GM19035 (cell line): ENCODE data around the gene ACTL9.
"Not testable (repeated sequence)": the region's sequence is repeated elsewhere in the genome, so short reads cannot be mapped to it uniquely, and the experiment has no call there.

ENCODE experiments used
- ATAC-seq: cut with Tn5 transposase; IDR thresholded peaks from one replicate; pipeline ENCODE4 v1.9.1; 2021; ENCODE audit not compliant: unreplicated experiment

Gene ACTL9, protein sequence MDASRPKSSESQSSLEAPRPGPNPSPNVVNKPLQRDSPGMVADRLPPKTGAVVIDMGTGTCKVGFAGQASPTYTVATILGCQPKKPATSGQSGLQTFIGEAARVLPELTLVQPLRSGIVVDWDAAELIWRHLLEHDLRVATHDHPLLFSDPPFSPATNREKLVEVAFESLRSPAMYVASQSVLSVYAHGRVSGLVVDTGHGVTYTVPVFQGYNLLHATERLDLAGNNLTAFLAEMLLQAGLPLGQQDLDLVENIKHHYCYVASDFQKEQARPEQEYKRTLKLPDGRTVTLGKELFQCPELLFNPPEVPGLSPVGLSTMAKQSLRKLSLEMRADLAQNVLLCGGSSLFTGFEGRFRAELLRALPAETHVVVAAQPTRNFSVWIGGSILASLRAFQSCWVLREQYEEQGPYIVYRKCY

DNA sequence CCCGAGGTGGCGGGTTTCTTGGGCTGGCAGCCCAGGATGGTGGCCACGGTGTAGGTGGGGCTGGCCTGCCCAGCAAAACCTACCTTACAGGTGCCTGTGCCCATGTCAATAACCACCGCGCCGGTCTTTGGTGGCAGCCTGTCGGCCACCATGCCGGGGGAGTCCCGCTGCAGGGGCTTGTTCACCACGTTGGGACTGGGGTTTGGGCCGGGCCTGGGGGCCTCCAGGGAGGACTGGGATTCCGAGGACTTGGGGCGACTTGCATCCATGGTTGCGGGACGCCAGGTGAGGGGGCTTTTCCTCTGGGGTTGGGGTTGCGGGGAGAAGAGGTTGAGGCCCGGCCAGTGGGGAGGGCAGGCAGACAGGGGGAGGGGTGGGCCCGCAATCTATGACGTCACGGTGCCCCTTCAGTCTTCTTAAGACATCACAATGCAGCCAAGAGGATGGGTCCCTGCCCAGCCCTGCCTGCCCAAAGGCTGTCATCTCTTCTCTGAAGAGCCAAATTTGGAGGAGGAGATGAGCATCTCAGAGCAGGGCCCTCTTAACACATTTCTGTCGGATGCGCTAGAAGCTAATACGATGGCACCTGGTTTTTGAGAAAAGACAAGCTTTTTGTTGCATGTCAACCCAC, at the start of gene ACTL9:
ACTL9 (minus strand) TSS at position 363 of the 631 bp plus-strand sequence; CDS start at position 269, 94 bp downstream.
- no peak for ATAC-seq

DNA sequence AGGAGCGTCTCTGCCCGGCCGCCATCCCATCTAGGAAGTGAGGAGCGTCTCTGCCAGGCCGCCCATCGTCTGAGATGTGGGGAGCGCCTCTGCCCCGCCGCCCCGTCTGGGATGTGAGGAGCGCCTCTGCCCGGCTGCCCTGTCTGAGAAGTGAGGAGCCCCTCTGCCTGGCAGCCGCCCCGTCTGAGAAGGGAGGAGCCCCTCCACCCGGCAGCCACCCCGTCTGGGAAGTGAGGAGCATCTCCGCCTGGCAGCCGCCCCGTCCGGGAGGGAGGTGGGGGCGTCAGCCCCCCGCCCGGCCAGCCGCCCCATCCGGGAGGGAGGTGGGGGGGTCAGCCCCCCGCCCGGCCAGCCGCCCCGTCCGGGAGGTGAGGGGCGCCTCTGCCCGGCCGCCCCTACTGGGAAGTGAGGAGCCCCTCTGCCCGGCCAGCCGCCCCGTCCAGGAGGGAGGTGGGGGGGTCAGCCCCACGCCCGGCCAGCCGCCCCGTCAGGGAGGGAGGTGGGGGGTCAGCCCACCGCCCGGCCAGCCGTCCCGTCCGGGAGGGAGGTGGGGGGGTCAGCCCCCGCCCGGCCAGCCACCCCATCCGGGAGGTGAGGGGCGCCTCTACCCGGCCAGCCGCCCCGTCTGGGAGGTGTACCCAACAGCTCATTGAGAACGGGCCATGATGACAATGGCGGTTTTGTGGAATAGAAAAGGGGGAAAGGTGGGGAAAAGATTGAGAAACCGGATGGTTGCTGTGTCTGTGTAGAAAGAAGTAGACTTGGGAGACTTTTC, 40.9 kb upstream of the ACTL9 start:
- ATAC-seq: not testable (repeated sequence)

DNA sequence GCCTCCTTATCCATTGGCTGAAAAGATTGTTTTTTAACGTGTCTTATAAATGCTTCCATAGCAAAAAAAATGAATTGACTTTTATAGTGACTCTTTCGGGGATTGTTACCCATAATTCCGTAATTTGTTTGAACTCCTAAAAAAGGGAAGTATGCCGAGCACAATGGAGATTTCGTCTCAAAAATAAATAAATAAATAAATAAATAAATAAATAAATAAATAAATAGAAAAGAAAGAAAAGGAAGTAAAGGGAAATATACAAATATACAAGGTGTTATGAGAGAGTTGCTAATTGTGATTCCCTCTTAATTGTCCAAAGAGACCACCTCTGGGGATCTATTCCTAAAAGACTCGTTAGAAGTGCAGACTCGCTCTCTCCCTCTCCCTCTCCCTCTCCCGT, 39.8 kb upstream of the ACTL9 start:
- ATAC-seq: no peak

DNA sequence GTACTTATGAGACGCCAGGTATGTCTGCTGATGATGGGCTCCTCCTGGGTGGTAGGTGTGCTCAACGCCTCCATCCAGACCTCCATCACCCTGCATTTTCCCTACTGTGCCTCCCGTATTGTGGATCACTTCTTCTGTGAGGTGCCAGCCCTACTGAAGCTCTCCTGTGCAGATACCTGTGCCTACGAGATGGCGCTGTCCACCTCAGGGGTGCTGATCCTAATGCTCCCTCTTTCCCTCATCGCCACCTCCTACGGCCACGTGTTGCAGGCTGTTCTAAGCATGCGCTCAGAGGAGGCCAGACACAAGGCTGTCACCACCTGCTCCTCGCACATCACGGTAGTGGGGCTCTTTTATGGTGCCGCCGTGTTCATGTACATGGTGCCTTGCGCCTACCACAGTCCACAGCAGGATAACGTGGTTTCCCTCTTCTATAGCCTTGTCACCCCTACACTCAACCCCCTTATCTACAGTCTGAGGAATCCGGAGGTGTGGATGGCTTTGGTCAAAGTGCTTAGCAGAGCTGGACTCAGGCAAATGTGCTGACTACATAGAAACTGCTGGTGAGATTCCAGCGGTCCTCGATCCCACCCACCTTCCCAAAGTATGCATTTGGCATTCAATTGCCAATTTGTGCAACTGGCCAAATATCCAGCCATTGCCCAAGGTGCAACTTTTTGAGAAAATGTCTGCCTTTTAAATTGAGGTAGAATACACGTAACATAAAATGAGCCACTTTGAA, 33.0 kb upstream of the ACTL9 start:
- ATAC-seq: no peak

DNA sequence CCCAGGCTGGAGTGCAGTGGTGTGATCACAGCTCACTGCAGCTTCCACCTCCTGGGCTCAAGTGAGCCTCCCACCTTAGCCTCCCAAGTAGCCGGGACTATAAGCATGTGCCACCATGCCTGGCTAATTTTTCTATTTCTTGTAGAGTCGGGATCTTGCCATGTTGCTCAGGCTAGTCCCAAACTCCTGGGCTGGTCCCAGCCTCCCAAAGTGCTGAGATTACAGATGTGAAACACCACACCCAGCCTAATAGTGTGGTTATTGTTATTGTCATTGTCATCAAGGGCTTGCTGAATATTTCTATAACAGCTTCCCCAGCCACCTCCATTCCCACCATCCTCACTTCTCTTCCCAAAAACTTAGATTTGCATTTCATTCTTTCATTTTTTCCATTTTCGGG, 25.7 kb upstream of the ACTL9 start:
- no peak for ATAC-seq

DNA sequence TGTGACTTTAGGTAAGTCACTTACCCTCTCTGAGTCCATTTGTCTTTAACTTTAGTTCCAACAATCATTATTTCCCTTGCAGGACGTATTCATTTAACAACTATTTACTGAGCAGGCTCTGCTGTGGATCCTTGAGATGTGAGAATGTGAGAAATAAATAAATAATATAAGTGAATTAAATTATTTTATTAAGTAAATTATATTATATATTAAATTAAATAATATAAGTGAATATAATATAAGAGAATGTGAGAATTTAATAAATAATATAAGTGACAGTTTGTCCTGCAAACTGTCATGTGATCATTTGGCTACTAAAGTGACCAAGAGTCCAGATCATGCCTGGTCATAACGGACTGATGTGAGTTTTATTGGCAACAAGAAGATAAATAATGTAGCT, 23.4 kb upstream of the ACTL9 start:
- ATAC-seq: no peak

DNA sequence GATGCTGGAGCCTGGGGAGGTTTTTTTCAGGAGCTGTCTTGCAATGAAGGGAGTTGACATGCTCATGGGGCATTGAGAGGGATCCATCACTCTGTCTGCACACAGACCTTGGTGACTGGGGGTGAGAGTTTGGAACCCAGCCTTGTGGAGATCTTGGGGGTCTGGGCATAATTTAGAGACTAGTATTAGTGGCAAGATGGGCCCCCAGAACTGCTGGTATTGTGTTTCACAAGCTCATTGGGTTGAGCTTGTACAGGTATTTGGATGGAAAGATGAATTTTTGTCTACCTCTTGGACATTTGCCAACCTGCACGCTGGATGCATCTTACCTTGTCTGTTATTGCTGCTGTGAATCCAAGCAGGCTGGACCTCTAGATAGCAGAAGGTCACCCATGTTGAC, 22.7 kb upstream of the ACTL9 start, which contains the start of gene OR2Z1:
OR2Z1 (plus strand) TSS at position 301 of the 400 bp plus-strand sequence. CDS start 9,395 bp downstream, outside the sequence.
- ATAC-seq: no peak

DNA sequence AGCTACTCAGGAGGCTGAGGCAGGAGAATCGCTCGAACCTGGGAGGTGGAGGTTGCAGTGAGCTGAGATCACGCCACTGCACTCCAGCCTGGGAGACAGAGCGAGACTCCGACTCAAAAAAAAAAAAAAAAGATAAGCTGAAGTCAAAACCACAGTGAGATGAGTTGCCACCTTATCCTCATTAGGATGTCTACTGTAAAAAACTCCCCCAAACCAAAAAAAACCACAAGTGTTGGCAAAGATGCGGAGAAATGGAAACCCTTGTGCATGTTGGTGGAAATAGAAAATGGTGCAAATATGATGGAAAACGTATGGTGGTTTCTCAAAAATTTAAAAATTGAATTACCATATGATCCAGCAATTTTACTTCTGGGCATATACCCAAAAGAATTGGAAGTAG, 11.7 kb upstream of the ACTL9 start:
- ATAC-seq: not testable (repeated sequence)

DNA sequence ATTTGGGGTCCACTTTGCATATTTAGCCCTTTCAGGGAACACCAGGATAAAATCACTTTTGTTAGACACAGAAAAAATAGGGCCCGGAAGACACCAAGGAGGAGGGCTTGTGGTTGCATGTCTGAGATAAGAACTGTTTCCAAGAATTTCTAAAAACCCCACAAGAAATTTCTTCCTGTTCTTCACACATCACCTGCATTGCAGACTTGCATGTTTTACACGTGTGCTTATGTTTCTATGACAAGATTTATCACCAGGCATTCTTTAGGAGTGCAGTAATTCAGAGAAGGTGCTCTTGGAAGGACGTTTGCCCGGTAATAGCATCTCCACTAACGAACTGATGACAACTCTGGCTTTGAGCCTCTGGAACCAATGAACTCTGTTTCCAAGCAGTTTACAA, 7.1 kb upstream of the ACTL9 start:
- no peak for ATAC-seq

DNA sequence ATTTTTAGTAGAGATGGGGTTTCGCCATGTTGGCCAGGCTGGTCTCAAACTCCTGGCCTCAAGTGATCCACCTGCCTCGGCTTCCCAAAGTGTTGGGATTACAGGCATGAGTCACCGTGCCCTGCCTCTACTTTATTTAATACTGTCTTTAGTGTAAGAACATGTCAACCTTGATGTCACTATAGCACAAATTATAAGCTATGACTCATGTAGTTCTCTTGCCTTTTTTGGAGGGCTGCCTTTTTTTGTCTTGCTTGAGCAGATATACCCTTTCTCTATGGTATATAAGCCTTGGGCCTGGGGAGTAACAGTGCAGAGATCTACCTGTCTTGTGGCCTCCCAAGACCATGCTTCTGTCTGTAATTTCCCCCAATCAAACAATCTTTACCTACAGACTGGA, 6.7 kb upstream of the ACTL9 start:
- not testable (repeated sequence) for ATAC-seq

DNA sequence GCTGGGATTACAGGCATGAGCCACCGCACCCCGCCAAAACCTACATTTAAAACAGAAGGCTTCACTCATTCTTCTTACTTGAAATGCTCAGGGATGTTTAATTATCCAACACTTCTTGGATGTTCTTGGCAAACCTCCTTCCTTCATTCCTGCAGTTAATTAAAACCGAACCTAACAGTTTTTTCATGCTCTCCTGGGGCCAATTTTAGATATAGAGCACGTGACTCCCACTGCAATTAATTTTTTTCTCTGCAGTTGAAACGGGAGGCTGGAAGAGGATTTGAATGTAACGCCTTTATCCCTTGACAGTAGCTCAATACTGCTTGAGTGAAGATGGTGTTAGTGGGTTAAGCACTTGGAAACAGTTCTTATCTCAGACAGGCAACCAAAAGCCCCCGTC, 4.6 kb upstream of the ACTL9 start:
- no peak for ATAC-seq

DNA sequence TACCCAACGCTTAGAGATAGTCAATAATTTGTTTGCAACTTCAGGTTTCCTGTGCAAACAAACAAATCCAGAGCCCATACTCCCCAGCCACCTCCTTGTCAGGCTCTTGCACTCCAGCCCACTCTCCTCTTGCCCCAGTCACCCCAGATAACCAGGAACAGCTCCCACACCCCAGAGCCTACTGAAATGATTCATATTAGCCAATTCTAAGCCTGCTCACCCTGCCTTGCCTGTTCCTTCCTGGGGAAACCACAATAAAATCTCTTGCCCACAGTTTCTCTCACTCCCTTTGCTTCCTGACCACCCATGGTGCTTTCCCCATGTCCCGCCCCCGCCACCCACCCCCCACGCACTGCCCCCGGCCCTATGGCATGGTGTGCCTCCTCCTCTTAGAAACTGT, 3.8 kb upstream of the ACTL9 start:
- ATAC-seq: no peak

DNA sequence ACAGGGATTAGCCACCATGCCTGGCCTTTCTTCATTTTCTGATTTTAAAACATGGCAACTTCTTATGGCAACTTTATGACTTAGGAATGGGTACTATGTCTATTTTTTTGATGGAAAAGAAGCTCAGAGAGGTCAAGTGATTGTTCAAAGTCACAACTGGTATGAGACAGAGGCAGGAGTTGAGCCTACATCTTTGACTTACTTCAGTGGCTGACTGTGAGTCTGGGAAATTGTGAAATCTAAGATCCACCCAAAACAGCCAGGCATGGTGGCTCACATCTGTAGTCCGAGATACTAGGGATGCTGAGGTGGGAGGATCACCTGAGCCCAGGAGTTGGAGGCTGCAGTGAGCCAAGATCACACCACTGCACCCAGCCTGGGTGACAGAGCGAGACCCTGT, 2.4 kb upstream of the ACTL9 start:
- ATAC-seq: no peak

DNA sequence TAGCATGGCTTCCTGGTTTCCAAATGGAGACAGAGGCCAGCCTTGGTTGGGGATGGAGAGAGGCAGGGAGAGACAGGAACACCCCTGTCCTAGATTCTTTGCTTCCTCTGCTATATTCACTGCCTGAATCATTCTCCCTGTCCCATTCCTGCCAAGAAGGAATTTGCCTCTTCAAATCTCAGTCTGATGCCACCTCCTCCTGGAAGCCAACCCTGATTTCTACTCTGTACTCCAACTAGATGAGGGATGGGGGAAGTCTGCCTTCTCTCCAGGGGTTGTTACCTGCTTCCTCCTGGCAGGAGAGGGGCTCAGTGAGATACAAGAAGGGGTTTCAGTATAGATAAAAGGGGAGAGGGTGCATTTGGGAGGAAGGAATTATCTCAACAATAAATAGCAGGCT, 1.3 kb upstream of the ACTL9 start:
- no peak for ATAC-seq

DNA sequence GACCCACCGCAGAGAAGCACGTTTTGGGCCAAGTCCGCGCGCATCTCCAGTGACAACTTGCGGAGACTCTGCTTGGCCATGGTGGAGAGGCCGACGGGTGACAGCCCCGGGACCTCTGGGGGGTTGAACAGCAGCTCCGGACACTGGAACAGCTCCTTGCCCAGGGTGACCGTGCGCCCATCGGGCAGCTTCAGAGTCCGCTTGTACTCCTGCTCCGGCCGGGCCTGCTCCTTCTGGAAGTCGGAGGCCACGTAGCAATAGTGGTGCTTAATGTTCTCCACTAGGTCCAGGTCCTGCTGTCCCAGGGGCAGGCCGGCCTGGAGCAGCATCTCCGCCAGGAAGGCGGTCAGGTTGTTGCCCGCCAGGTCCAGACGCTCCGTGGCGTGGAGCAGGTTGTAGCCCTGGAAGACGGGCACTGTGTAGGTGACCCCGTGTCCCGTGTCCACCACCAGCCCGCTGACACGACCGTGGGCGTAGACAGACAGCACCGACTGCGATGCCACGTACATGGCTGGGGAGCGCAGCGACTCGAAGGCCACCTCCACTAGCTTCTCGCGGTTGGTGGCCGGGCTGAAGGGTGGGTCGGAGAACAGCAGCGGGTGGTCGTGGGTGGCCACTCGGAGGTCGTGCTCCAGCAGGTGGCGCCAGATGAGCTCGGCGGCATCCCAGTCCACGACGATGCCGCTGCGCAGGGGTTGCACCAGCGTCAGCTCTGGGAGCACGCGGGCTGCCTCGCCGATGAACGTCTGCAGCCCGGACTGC, 743 bp downstream of the ACTL9 start:
- no peak for ATAC-seq

DNA sequence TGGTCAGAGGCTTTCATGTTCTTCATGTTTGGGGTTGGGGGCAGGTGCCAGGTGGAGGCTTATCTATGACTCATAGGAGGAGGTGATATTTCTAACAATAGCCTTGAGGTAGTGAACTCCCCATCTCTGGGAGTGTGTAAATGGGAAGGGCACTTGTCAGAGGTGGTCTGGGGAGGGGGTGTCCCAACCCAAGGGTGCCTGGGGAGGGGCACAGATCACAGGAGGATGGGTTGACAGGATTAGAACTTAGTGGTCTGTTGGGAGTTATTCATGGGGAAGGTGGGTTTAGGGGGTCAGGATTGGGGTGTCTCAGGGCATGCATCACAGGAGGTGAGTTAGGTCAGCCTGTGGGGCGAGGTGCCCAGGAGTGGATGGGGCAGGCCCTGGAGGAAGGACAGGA, 1.6 kb downstream of the ACTL9 start:
- ATAC-seq: no peak

DNA sequence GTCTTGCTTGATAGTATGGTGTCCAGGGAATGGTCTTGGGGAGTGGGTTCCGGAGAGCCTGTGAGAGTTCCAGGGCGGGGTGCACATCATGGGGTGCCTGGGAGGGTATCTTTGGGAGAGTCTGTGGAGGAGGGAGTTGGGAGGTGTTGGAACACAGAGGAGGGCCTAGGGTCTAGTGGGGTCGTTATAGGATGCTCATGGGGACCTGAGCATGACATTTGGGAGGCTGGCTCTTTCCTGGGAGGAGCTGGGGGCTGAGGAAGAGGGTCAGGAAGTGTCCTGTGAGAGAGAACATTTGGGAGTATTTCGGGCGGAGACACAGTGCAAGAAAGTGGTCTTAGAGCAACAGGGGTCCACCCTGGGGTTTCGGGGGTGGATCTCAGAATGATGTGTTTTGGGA, 2.7 kb downstream of the ACTL9 start:
- ATAC-seq: no peak

DNA sequence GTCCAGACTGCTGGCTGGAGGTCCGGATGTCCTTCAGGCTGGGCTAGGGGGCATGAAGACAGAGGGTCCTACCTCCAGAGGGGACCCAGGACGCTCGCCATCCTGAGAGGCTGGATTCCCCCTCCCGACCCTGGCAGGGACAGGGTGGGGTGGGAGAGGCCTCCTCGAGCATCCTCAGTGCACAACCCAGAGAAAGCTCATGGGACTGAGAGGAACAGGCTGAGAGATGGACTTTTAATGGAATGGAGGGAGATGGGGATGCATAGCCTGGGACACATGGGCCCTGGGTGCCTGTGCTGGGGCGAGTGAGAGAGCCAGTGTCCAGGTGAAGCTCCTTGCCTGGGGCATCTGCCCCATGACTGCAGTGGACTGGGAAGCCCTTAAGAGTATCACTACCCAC, 3.1 kb downstream of the ACTL9 start:
- ATAC-seq: no peak

DNA sequence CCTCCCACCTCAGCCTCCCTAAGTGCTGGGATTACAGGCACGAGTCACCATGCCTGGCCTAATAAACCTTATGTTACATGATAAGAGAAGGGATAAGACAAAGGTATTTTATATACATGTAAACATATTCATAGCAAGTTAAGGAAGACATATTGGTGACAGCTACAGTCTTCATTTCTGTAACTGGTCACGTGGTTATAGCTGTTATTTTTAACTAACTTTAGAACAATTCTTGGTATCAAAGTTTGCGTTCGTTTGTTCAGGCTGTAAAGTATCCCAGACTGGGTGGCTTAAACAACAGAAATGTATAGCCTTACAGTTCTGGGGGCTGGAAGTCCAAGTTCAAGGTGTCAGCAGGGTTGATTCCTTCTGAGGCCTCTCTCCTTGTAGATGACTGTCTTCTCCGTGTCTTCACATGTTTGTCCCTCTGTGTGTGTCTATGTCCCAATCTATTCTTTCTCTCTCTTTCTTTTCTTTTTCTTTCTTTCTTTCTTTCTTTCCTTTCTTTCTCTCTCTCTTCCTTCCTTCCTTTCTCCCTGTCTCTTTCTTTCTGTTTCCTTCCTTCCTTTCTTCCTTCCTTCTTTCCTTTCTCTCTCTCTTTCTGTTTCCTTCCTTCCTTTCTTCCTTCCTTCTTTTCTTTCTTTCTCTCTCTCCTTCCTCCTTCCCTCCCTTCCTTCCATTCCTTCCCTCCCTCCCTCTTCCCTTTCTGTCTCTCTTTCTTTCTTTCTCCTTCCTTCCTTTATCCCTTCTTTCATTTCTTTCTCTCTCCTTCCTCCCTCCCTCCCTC, 7.6 kb downstream of the ACTL9 start:
- no peak for ATAC-seq

DNA sequence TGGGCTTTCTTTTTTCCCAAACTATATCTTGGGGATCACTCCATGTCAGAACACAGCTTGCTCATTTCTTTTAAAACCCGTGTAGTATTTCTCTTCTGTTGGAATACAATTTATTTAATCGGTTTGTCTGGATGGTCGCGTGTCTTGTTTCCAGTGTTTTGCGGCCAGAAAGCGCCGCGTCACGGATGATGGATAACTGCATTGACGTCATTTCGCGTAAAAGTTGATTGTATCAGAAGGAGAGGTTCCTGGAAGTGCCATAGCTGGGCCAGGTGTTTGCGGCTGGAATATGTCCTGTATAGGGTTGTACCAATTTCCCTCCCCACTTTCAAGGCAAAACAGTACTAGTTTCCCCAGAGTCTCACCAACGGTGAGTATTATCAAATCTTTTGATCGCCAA, 9.7 kb downstream of the ACTL9 start:
- no peak for ATAC-seq
